ENCODE data around the gene SACS.
"Not testable (repeated sequence)": the region's sequence is repeated elsewhere in the genome, so short reads cannot be mapped to it uniquely, and the experiment has no call there.

SACS gene

GRCh38 chr13:23401156-23401555 lies 32.3 kb downstream of the SACS start:
- DNase-seq, result not testable (repeated sequence)

DNA sequence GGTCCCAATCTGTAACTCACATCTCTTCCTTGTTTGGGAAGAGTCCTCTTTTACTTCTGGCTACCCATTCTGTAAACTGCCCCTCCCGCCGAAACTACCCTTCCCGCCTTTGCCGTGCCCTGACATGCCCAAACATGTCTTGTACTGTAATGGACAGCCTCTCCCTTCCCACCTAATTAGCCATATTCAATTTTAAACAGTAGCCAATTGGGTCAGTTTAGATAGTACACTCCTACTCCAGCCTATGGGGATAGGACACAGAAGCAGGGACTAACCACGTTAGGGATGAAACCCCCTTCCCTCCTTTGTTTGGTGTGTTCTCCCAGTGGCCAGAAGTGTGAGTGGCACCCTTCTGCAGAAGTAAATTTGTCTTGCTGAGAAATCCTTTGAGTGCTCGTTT lies 34.2 kb downstream of the SACS start:
- no peak for DNase-seq

DNA sequence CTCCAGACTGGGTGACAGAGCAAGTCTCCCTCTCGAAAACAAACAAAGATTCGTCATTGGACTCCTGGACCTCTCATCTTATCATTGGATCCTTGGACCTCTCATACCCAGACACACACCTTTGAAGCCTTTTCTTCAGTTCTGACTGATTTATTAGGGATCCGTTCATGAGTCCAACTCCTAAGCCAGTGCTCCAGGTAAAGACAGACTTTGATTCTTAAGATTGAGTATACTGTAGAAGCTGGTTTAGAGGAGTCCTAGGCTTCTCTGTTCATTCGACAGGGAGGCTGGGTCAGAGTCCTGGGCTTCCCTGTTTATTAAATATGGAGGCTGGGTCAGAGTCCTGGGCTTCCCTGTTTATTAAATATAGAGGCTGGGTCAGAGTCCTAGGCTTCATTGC lies 38.7 kb downstream of the SACS start:
- no peak for DNase-seq

DNA sequence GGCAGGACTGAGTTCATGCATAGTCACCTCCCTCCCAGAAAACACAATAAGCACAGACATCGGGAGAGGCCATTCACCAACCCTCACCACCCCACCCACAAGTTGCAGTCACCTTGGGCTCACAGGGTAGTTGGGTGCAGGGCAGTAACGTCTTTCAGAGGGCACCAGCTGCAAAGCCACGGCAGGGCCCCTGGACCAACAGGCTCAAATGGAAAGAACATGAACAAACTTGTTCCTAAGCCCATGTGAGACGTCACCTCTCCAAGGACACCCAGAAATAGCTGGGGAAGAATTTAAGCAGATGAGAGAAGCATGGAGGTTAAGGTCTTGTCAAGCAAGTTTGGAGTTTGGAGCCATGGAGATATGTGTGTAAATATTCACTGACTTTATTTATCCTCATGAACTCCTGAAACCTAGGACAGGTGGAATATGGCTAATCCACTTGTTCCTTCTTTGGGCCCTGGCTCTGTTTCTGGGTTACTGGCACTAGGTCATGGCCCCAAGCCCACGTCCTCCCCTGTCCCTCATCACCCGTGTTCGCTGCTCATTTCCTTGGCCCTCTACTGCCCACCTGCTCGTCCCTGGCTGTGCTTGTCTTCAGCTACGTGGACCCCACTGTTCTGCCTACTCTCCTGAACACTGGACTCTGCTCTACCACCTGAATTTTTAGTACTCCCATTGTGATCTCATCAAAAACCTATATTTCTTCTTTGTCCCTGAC lies 40.4 kb downstream of the SACS start:
- DNase-seq, result no peak

GRCh38 chr13:23392313-23392712 lies 41.2 kb downstream of the SACS start:
- DNase-seq, result no peak

GRCh38 chr13:23391752-23392151 lies 41.8 kb downstream of the SACS start:
- no peak for DNase-seq

DNA sequence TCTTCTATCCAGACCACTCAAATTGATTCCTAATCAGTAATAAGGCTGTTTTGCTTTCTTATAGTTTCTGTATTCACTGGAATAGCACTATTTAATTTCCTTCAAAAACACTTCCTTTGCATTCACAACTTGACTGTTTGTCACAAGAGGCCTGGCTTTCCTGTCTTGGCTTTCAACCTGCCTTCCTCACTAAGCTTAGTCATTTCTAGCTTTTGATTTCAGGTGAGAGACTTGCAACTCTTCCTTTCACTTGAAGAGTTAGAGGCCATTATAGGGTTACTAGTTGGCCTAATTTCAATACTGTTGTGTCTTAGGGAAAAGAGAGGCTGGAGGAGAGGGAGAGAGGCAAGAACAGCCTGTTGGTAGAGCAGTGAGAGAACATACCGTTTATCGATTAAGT lies 47.0 kb downstream of the SACS start:
- DNase-seq, result no peak

DNA sequence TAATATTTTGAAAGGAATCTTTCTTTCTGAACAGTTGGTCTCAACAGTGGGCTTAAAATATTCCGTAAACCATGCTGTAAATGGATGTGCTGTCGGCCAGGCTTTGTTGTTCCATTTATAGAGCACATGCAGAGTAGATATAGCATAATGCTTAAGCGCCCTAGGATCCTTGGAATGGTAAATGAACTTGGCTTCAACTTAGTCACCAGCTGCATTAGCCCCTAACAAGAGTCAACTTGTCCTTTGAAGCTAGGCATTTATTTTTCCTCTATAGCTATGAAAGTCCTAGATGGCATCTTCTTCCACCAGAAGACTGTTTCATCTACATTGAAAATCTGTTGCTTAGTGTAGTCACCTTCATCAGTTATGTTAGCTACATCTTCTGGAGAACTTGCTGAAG lies 47.6 kb downstream of the SACS start:
- no peak for DNase-seq

- DNase-seq, result peak in 1 of 2 experiments; percentile 12
Measured at GRCh38 chr13:23384111-23384510, 49.4 kb downstream of the SACS start.

- no peak for DNase-seq
Measured at GRCh38 chr13:23383151-23383550, 50.4 kb downstream of the SACS start.

DNA sequence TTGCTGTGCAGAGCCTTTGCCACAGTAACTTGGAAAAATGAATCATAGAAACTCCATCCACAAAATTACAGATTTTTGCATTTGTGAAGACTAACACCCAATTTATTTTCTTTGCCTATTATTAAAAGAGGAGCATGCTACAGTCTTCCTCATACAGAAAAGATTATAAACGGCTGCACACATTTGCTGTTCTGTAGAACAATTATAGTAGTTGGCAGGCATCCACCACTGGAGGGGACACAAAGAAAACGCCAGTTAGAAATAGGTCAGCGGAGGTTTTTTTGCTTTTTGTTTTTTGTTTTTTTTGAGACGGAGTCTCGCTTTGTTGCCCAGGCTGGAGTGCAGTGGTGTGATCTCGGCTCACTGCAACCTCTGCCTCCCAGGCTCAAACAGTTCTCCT lies 51.6 kb downstream of the SACS start:
- DNase-seq, result no peak

- DNase-seq, result no peak
Measured at GRCh38 chr13:23380534-23380933, 53.0 kb downstream of the SACS start.

DNA sequence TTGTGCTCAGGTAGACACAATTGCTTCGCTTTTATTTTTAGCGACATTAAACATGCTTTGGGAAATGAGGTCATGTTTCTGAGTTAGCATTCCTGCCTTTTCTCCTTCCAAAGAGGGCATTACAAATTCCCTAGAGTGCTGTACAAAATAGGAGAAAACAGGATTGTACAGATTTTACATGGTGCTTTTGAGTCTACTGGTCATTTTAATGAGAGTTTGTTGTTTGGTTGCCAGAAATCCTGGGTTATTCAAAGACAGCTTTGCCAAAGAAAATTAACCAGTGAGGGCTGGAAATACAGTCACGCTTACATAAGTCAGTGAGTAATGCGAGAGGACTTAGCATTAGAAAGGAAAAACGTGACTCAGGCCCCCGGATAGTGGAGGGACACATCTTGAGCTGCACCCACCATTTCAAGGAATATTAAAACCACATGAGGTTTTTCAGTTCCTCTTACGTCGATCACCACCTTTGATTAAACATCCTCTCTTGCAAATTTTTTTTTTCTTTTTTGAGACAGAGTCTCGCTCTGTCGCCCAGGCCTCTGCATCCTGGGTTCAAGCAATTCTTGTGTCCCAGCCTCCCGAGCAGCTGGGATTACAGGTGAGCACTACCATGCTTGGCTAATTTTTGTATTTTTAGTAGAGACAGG lies 55.4 kb downstream of the SACS start:
- peak; percentile 62 to 74 for DNase-seq

GRCh38 chr13:23377579-23377978 lies 55.9 kb downstream of the SACS start:
- DNase-seq, result no peak

- peak; percentile 96 to 97 for DNase-seq
Measured at GRCh38 chr13:23375001-23375971, 58.2 kb downstream of the SACS start.

DNA sequence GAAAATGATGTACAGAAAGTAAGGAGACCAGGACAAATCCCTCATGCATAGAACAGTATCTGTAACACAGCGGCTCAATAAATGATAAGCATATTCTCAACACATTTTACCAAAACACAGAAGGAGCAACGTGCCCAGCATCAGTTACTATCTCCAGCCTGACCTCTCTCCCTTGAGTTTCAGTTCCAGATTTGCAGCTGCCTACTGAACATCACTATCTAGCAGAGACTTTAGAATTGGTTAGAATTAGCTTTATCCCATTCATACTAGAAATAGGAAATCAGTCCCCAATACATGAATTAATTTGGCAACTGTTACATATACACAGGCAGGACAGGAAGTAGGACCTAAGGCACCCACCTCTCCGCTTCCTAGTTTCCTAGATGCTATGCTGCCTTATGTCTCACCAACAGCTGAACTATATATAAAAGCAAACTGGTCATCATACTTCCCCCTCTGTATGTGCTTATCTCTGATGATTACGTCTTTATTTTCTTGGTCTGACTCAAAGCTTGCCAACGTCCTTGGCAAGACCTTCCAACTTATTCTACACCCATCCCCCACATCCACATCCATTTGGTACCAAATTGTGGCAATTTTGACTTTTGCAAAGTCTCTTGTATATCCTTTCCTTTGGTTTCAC lies 61.1 kb downstream of the SACS start:
- DNase-seq, result no peak

DNA sequence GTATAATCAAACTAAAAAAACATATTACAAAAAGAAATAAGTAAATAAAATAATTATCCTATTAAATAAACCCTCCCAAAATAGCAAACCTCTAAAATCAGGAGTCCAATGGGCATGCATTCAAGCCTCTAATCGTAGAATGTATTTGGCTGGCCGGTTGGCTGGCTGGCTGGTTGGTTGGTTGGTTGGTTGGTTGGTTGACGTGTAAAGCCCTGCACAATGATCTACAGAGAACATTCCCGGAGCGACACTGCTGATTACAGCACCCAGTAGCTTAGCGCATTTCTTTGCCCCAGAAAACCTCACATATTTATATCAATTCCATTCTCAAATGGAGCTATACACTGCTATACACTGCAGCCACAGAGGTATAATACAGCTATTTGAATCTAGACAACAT lies 65.6 kb downstream of the SACS start:
- DNase-seq, result no peak

- no peak for DNase-seq
Measured at GRCh38 chr13:23365652-23366051, 67.8 kb downstream of the SACS start.

DNA sequence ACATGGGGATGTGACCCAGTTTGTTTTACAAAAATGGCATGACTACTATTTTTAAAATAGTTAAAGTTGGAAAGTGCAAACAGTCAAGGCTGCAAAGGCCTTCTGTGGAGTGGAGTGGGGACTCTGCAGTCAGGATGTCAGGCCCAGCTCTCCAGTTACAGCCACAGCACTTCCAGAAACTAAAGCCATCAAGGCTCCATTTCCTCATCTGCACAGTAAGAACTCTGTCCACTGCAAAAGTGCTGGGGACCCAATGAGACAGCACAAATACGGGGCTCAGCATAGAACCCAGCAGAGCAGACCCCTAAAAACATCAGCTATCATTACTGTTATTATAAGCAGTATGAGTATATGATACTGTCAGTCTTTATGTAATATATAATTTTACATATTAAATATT lies 73.6 kb downstream of the SACS start:
- DNase-seq, result no peak

DNA sequence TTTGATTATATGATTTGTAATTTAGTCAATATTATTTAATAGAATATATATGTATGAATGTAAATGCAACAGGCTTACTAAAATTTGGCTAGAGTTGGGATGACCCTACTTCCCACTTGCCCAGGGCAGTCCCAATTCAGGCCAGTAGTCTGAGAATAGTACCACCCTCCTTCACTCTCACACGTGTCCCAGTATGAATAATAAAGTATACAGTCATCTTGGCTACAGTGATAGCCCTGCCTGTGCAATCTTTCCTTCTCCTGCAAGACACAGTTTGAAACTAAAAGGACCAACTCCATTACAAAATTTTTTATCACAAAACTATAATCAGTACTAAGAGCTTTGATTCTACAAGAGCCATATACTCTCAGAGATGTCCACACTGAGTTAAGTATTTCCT lies 76.2 kb downstream of the SACS start:
- no peak for DNase-seq

GRCh38 chr13:23356368-23356767 lies 77.1 kb downstream of the SACS start:
- no peak for DNase-seq

DNA sequence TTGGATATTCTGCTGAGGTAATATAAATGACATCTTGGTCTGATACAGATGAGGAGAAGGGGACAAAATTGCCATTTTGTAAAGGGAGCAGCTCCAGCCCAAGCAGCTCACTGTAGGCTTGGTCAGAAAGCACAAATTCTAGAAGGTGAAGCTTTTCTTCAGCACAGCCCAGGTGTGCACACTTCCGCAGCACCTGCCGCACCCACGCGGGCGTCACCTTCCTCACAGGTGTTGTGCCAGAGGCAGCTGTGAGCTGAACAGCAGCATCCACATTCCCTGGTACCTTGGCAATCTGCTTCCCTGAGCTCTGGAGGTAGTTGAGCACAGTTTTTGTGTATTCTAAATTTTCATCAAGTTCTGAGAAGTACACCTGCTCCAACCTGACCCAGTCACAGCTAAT lies 79.0 kb downstream of the SACS start:
- DNase-seq, result no peak

DNA sequence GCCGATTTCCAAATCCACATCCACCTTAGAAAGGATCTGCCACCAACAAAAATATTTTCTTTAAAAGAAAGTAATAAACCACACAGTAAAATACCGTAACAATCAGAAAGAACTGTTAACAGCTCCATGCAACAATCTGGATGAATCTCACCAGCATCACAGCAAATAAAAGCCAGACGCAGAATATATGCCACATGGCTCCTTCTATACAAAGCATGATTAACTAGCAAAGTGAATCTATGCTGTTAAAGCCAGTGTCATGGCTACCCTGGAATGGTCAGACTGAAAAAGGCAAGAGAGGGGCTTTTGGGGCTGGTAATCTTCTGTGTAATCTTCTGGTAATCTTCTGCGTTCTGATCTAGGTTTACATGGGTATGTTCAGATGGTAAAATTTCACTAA lies 81.3 kb downstream of the SACS start:
- DNase-seq, result no peak

Data from activated CD4-positive, alpha-beta T cell treated with anti-CD3 and anti-CD28 coated beads, Interleukin-2, amount 50 U/mL, for 48 hours (primary cell).